ENCODE results near the gene EIF3K. TPM values are rescaled to one million over a fixed set of nuclear protein-coding genes. Genes with fewer than 3 reads are reported as not detected.

EIF3K gene
- total and polyA plus RNA-seq, 7 donors: 367 to 984 (median 470) TPM

GRCh38 chr19:38675611-38676010 is 56.6 kb downstream of the EIF3K start:
- no peak for TF ChIP-seq CTCF (IDR thresholded peaks at IDR 0.05)
- H3K4me3 ChIP-seq: no peak overlapping the region
- peak overlapping the region; percentile 98 for H3K27ac ChIP-seq
- peak in 2 of 4 donors; percentile 13 to 49 for ATAC-seq
- H3K27me3 ChIP-seq (ENCODE audit: insufficient read depth in 3 of 3, low read length in 2 of 3): no peaks in the 10 kb centered on the region
- peak in 1 of 2 donors; percentile 50 for DNase-seq
- H3K36me3 ChIP-seq (ENCODE audit: insufficient read depth in 1 of 2, low read depth in 1 of 2): peaks cover 0 to 9% of the 10 kb centered on the region in 2 donors
- H3K4me1 ChIP-seq: peaks cover 91% of the 10 kb centered on the region
- no peaks in the 10 kb centered on the region for H3K9me3 ChIP-seq
- 44 to 68% (median 48%) methylated on average over 5 of the region's 5 CpGs for WGBS, 3 donors
- intact Hi-C loops (cut with DNase I): no loop called here

DNA sequence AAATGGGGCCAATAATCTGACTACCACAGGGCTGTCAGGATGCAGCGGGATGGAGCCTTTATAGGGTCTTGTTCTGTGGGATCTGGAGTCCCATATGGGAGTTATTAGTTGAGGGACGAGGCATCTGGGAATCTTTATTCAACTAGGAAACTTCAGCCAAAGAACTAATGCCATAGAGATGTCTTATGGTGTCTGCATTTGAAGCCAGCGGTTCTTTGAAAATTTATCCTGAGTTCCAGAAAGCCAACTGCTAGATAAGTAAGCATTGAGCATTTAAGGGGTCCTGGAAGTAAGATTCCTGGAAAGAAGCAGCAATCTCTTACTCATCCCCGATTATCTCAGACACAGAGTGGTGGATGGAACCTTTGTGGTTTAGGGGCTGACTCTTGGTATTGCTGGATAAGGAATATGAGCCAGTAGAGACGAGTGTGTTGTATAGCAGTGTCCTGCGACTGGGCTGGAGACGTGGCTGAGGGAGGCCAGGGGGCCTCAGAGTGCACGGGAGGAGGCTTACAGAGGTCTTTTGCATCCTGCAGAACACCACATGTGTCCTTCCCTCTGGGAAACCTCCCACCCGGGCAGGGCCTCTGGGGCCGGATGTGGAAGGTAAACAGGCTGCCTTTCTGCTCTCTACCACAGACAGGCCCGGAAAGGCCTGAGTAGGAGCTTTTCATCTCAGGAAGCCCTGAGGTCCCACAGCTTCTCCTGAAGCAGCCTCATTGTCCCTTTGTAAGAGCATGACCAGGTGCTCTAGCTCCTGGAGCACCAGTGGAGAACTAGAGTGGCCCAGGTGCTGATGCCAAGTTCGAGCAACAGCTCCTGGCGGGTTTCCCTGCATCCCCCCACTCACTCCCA is 57.3 kb downstream of the EIF3K start:
- Histone ChIP-seq H3K27me3 (ENCODE audit: insufficient read depth in 3 of 3, low read length in 2 of 3) (no peaks in the 10 kb centered on the region), H3K4me3 (no peak overlapping the region), H3K4me1 (peaks cover 91% of the 10 kb centered on the region), H3K36me3 (ENCODE audit: insufficient read depth in 1 of 2, low read depth in 1 of 2) (peaks cover 0 to 9% of the 10 kb centered on the region in 2 donors), H3K9me3 (no peaks in the 10 kb centered on the region), H3K27ac (peak overlapping the region; percentile 98)
- DNase-seq: peak in 1 of 2 donors; percentile 63
- 57 to 63% (median 58%) methylated on average over 13 of the region's 13 CpGs for WGBS, 3 donors
- ATAC-seq: no peak
- intact Hi-C loops (cut with DNase I): no loop called here
- TF ChIP-seq CTCF (IDR thresholded peaks at IDR 0.05): no peak

- Histone ChIP-seq H3K36me3 (ENCODE audit: insufficient read depth in 1 of 2, low read depth in 1 of 2) (peaks cover 0 to 9% of the 10 kb centered on the region in 2 donors), H3K4me3 (no peak overlapping the region), H3K4me1 (peaks cover 91% of the 10 kb centered on the region), H3K9me3 (no peaks in the 10 kb centered on the region), H3K27ac (peak overlapping the region; percentile 98), H3K27me3 (ENCODE audit: insufficient read depth in 3 of 3, low read length in 2 of 3) (no peaks in the 10 kb centered on the region)
- ATAC-seq: no peak
- WGBS, 3 donors: 67 to 79% (median 75%) methylated on average over 11 of the region's 11 CpGs
- intact Hi-C loops (cut with DNase I): no loop called here
- peak in 1 of 2 donors; percentile 19 for DNase-seq
- no peak for TF ChIP-seq CTCF (IDR thresholded peaks at IDR 0.05)
These were observed 58.1 kb downstream of the EIF3K start for GRCh38 chr19:38676878-38677646.

- Histone ChIP-seq H3K36me3 (ENCODE audit: insufficient read depth in 1 of 2, low read depth in 1 of 2) (peaks cover 0 to 9% of the 10 kb centered on the region in 2 donors), H3K27me3 (ENCODE audit: insufficient read depth in 3 of 3, low read length in 2 of 3) (no peaks in the 10 kb centered on the region), H3K27ac (peak overlapping the region; percentile 98), H3K9me3 (no peaks in the 10 kb centered on the region), H3K4me1 (peaks cover 92% of the 10 kb centered on the region), H3K4me3 (no peak overlapping the region)
- no peak for TF ChIP-seq CTCF (IDR thresholded peaks at IDR 0.05)
- intact Hi-C loops (cut with DNase I): no loop called here
- ATAC-seq: no peak
- peak in 1 of 2 donors; percentile 25 for DNase-seq
- WGBS, 3 donors: 68 to 81% (median 77%) methylated on average over 15 of the region's 15 CpGs
These were observed 59.4 kb downstream of the EIF3K start for GRCh38 chr19:38678217-38678890.
